ENCODE measurements around the gene TAF6L.
"Not testable (repeated sequence)": the region's sequence is repeated elsewhere in the genome, so short reads cannot be mapped to it uniquely, and the experiment has no call there.

Gene TAF6L

GRCh38 chr11:62771144-62772021, at the start of gene TAF6L:
TAF6L (plus strand) TSS chr11:62771396; CDS start chr11:62775784, 4,388 bp downstream.
- peak; percentile 97 for DNase-seq (ENCODE audit: low spot score)

DNA sequence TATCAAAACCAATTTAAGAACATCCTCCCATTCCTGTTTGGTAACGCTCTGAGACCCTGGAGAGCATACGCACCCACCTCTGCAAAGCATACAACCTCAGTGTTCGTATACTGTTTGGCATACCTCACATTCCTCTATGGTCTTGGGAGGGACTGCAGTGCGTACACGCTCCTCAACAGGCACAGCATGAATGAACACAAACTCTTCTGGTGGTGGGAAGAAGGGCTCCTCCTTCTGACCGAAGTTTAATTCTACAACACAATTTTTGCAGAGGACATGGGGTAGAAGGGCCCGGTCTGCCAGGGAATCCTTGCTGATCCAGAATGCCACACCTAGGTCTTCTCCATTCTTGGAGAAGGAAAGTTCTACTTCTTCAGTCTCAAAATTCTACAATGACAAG, 49.2 kb upstream of the TAF6L start:
- DNase-seq (ENCODE audit: low spot score), result no peak

DNA sequence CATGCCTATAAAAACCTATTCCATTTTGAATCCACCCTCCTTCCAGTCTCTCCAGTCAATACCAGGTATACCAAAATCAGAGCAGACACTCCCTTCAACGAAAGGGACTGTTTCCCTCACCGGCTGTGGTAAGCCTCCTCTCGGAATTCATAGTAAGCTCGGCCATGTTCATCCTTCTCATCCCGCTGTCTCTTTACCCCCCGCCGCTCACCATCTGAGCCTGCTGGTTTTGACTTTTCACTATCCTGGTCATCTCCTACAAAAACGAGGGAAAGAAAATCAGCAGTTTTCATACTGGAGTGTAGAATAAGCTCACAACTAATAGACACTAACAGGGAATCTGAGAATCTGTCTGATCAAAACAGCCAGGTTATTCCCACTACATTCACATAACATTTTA, 47.0 kb upstream of the TAF6L start:
- no peak for DNase-seq (ENCODE audit: low spot score)

DNA sequence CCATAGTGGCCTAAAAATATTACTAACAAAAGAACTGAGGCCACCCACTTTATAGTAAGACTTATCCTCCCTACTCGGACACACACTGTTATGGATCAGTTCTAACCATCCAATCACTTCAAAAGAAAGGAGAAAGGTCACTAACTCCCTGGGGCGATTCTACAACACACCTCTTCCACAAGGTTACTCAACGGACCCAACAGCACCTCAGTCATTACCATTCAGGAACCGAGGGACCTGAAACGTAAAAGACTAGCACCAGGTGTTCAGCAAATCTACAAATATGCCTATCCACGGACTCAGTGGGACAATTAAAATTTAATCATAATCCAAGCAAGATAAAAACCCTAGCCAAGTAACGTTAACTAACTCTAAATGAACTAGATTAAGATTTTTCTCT, 45.5 kb upstream of the TAF6L start:
- DNase-seq (ENCODE audit: low spot score), result no peak

DNA sequence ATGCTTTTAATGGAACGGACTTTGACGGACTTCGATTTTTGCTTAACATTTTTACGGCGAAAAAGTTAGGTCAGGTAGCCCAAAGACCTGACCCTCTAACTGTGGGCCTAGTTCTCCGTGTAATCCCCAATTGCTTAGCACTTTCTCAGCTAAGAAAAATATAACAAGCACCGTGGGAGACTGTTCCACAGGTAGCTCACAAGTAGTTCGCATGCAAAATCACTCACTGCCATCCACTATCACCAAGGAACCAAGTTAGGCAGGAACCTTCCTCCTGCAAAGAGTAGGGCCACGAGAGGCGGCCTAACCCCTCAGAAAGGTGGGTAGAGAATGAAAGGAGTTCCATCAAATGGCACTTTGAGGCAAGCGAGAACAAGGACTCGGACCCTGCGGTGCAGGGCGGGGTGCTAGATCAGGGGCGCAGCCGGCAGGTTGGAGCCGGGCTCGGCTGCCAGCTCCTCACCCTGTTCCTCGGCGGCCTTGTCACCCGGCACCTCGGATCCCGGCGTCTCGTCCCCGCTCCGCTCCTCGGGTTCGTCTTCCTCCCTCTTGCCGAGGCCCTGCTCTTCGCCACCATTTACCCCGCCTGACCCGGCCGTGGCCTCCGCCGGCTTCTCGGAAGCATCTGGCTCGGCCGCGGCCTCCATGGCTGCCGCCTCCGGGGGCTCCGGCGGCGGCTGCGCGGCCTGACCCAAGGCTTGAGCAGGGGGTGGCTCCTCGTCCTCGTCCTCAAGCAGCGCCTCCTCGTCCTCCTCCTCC, 44.9 kb upstream of the TAF6L start:
- no peak for DNase-seq (ENCODE audit: low spot score)

DNA sequence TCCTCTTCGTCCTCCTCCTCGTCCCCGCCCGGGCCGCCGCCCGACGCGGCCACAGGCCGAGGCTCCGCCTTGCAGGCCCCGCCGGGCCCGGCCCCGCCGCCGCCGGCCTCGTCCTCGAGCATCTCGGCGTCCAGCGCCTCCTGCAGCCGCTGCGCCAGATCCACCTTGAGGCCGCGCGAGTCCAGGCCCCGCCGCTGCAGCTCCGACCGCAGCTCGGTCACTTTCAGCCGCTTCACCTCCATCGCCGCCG, 44.4 kb upstream of the TAF6L start:
- no peak for DNase-seq (ENCODE audit: low spot score)

- DNase-seq (ENCODE audit: low spot score), result peak; percentile 97
Observed at GRCh38 chr11:62727165-62727871, 43.9 kb upstream of the TAF6L start, which contains the start of gene HNRNPUL2. HNRNPUL2 (minus strand) TSS chr11:62727457; CDS start chr11:62727156, 301 bp downstream.

DNA sequence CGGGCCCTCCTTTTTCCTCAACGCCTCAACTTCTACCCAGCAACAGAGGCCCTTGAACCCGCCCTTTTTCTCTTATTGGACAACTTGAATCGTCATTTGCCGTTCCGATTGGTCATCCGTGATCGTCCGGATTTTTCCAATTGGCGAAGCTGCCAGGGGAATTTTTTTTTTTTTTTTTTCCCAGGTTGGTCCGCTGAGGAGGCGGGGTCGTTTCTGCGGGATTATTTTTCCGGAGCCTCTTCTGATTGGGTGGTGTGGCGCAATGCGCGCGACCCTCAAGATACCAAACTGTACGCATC, 43.4 kb upstream of the TAF6L start:
- peak; percentile 92 for DNase-seq (ENCODE audit: low spot score)

- DNase-seq (ENCODE audit: low spot score), result peak; percentile 87
Observed at GRCh38 chr11:62728171-62728988, 42.8 kb upstream of the TAF6L start, which contains the start of gene TTC9C. TTC9C (plus strand) TSS chr11:62728486; CDS start chr11:62728849, 363 bp downstream.

DNA sequence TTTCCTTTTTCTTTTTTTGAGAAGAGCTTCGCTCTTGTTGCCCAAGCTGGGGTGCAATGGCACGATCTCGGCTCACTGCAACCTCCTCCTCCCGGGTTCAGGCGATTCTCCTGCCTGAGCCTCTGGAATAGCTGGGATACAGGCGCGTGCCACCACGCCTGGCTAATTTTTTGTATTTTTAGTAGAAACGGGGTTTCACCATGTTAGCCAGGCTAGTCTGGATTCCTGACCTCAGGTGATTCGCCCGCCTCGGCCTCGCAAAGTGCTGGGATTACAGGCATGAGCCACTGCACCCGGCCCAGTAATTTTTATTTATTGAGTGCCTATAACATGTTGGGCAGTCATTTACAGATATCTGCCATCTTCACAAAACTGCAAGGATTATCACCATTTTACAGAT, 41.1 kb upstream of the TAF6L start:
- DNase-seq (ENCODE audit: low spot score), result not testable (repeated sequence)

DNA sequence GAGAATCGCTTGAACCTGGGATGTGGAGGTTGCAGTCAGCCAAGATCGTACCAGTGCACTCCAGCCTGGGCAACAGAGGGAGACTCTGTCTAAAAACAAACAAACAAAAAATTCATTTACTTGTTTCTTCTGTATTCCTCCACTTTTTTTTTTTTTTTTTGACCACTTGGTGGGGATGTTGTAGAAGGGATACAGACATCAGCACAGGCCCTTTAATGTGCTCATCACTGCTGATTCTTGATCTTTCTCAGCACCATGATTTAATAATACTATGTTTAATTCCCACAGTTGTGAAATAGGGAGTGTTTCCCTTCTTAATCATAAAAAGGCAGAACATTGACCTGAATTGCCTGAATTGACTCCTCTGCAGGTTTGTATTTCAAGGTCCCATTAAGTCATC, 38.4 kb upstream of the TAF6L start:
- no peak for DNase-seq (ENCODE audit: low spot score)

DNA sequence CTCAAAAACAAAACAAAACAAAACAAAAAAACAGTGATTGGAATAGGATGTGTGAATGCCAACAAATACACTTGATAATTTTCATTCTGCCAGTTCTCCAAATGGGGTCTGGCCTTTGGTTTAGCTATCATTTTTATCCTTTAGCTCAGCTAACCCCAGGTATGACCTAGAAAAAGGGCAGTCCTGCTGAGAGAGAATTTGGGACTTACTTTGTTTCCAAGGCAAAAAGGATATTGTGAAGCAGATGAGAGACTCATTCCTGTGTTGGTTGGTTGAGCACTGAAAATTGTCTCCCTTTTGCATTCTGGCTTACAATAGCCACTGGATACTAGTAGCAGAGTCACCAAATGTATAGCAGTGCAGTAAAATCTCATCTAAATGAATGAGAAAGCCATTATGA, 34.0 kb upstream of the TAF6L start:
- DNase-seq (ENCODE audit: low spot score), result no peak

DNA sequence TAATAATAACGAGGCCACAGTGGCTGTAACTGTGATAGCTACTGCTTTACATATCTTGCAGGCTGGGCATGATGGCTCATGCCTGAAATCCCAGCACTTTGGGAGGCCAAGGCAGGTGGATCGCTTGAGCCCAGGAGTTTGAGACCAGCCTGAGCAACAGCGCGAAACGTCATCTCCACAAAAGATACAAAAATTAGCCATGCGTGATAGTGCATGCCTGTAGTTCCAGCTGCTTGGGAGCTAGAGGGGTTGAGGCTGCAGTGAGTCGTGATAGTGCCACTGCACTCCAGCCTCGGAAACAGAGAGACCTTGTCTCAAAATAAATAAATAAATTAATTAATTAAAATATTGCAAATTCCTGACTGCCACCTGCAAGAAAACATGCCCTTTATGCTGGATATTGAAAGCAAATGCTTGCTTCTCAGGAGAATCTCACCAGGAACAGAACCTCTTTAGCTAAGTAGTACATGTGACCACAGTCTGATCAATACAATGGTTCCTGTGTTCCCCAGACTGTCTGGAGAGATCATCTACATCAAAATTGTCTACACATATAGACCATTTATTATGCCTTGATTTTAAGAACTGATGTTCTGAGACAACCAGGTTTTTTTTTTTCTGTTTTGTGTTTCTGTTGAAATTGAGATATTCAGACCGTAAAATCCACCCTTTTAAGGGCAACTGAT, 23.6 kb upstream of the TAF6L start:
- no peak for DNase-seq (ENCODE audit: low spot score)

GRCh38 chr11:62749931-62750330, 21.3 kb upstream of the TAF6L start:
- DNase-seq (ENCODE audit: low spot score), result not testable (repeated sequence)

DNA sequence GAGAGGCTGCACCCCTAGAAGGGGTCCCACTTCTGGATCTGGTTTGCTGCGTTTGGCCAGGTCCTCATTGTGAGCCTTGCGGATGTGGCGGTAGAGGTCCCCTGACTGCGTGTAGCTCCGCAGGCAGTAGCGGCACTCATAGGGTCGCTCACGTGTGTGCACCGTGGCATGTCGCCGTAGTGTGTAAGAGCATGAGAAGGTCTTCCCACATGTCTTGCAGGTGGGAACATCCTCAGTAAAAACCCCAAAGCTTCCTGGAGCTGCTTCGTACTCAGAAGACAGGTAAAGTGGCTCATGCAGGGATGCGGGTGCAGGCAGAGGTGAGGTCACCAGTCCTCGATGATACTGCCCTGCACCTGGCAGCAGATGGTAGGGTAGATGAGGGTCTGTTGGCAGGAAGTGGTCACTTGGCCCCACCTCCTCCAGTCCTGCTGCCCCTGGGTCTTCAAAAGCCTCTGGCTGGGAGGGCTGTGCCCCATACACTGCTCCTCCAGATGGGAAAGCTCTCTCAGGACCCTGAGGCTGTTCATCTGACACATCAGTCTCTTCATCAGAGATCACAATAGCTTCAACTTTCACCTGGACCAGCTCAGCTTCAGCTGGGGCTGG, 18.9 kb upstream of the TAF6L start:
- DNase-seq (ENCODE audit: low spot score), result no peak

DNA sequence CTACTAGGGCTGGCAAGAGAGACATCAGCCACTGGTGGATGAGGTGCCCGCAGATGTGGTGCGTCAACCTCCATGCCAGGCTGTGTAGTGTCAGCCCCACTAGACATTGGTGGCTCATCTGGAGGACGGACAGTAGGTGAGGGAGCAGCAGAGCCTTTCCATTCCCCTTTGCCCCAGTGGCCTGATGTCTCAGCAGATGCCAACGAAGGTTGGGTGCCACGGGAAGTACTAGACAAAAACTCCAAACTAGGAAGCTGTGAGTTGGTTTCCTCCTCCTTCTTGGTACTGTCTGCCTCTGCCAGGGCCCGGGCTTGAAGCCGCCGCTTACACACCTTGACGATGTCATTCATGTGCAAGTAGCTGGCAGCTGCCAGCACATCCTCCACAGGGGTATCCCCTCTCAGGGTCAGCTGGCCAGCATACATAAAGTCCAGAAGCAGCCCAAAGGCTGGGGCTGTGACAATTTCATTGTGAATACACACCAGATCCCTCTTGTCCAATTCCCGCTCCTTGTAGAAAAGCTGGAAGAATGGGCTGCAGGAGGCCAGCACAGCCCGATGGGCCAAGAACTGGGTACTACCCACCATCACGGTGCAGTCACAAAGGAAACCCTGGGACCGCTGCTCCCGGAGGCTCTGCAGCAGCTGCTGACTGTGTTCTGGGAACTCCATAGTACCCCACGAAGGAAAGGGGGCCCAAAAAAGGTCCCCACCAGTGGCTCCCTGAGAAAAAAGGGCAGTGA, 18.0 kb upstream of the TAF6L start:
- DNase-seq (ENCODE audit: low spot score), result no peak

DNA sequence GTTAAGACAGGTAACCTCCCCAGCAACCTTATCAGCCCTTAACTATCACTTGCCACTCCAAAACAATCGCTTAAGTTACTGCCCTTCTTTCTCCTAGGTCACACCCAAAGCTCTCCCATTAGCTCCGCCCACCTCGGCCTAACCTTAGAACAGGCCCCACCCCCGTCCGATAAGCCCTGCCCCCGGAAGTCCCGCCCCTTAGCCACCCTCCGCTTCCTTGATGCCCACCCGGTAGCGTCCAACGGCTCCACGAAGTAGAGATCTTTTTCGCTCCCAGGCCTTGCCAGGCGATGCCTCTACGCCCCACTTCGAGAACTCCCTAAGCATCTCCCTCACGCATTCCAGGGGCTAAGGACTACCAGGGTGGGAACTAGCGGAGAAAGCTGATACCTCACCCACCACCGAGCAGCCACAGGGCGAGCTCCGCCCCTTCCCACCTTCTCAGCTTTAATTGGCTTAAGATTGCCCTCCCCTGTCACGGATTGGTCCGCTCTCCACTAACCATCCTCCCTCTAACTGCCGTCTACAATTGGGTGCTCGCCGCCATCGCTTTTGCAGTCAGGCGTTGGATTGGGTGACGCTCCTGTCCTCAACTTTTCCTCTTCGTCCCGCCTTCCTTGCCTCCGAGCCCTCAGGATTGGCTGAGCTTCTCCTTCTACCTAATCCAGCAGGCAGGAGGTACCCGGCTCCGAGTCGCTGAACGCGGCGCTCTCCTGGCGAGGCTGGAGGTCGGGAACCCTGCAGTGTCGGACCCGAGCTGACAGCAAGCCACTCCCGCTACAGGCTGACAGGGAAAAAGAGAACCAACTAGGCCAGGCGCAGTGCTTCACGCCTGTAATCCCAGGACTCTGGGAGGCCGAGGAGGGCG, 17.2 kb upstream of the TAF6L start, which contains the start of gene ZBTB3:
Gene ZBTB3 (minus strand): TSS at position 425 of the 868 bp plus-strand sequence. CDS start 496 bp downstream, outside the sequence.
- peak; percentile 97 for DNase-seq (ENCODE audit: low spot score)

DNA sequence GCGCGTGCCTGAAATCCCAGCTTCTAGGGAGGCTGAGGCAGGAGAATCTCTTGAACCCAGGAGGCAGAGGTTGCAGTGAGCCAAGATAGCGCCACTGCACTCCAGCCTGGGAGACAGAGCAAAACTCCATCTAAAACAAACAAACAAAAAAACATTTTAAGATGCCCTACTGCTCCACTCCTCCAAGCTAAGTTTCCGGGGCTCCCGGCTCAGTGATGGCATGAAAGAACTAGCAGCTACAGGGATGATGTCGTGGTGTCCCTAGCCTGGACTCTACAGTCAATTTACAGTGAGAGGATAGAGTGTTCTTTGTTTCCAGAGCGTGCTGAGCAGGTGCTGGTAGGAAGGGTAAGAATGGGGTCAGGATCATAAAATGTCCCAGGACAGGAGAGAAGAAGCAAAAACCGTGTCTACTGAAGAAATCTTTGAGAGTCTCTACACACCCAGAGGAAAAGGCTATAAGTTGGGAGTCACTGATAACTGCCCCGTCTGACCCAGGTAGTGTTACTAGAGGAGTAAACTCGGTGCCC, 16.0 kb upstream of the TAF6L start:
- no peak for DNase-seq (ENCODE audit: low spot score)
